Liver (tissue), 2 donors: ENCODE results near the gene SLC16A8.

Source experiments
- CTCF ChIP-seq: fragments of 150-350 bp; IDR thresholded peaks from 2 replicates; pipeline ENCODE4 v1.5.1; 2017; ENCODE audit warnings: improper control_type of control experiment, low read depth, low read length; ENCODE audit not compliant: missing input control
- FOXA1 ChIP-seq: IDR thresholded peaks from 2 replicates; pipeline ENCODE4 v1.6.1; 2016; ENCODE audit warnings: antibody characterized with exemption
- ZBTB33 ChIP-seq: IDR thresholded peaks from 2 replicates; pipeline ENCODE4 v1.6.1; 2016; ENCODE audit warnings: antibody characterized with exemption
- donor health status: healthy.

GRCh38 chr22:38073150-38074130, 10.5 kb downstream of the SLC16A8 start:
- no peak for TF ChIP-seq CTCF
- no peak for TF ChIP-seq ZBTB33
- no peak for TF ChIP-seq FOXA1
